HepG2 (cell line): ENCODE measurements around the gene MTX1. TPM values are rescaled to one million over a fixed set of nuclear protein-coding genes. Genes with fewer than 3 reads are reported as not detected.
A peak's percentile ranks its signal among the peaks of the same experiment; 100 is the strongest.

Experiments
- ATF4 ChIP-seq, 2 experiments: fragments of 450-650 bp in 1 of 2; sonication (generic) in 1 of 2; formaldehyde crosslinking; IDR thresholded peaks; 2 replicates each; pipeline versions ENCODE4 v1.5.0 to v1.8.0; 2020 to 2022; ENCODE audit warnings: mild to moderate bottlenecking in 1 of 2, missing genetic modification reagents in 1 of 2
- CHD2 ChIP-seq: IDR thresholded peaks from 2 replicates; pipeline ENCODE4 v1.6.1; 2011; ENCODE audit warnings: low read depth, low read length, improper control_type of control experiment
- FOXC1 ChIP-seq: sonication (generic); formaldehyde crosslinking; IDR thresholded peaks from 2 replicates; pipeline ENCODE4 v1.8.0; 2022; ENCODE audit warnings: mild to moderate bottlenecking, missing genetic modification reagents, borderline replicate concordance
- GATAD2A ChIP-seq: IDR thresholded peaks from 2 replicates; pipeline ENCODE4 v1.6.1; 2016
- GMEB1 ChIP-seq: sonication (generic); formaldehyde crosslinking; IDR thresholded peaks from 2 replicates; pipeline ENCODE4 v1.5.1; 2020; ENCODE audit warnings: missing genetic modification reagents, mild to moderate bottlenecking, borderline replicate concordance
- JUND ChIP-seq: sonication (generic); formaldehyde crosslinking; IDR thresholded peaks from 2 replicates; pipeline ENCODE4 v1.8.0; 2022; ENCODE audit warnings: mild to moderate bottlenecking, missing genetic modification reagents
- NKX3-1 ChIP-seq: sonication (generic); formaldehyde crosslinking; IDR thresholded peaks from 2 replicates; pipeline ENCODE4 v1.5.0; 2020; ENCODE audit warnings: missing genetic modification reagents
- PCBP2 ChIP-seq: fragments of 200-400 bp; formaldehyde crosslinking; optimal IDR thresholded peaks from 2 replicates; pipeline ENCODE3; 2018; ENCODE audit warnings: low read length, low read depth; ENCODE audit not compliant: poor library complexity, severe bottlenecking
- PITX1 ChIP-seq: sonication (generic); formaldehyde crosslinking; IDR thresholded peaks from 2 replicates; pipeline ENCODE4 v1.5.1; 2020; ENCODE audit warnings: mild to moderate bottlenecking, missing genetic modification reagents
- PLRG1 ChIP-seq: fragments of 450-650 bp; conservative IDR thresholded peaks from 2 replicates; pipeline ENCODE4 v1.6.1; 2016
- SMARCE1 ChIP-seq: fragments of 450-650 bp; IDR thresholded peaks from 2 replicates; pipeline ENCODE4 v1.6.1; 2017; ENCODE audit warnings: borderline replicate concordance
- SNAPC4 ChIP-seq: sonication (generic); formaldehyde crosslinking; IDR thresholded peaks from 2 replicates; pipeline ENCODE4 v1.4.0; 2020; ENCODE audit warnings: mild to moderate bottlenecking, missing genetic modification reagents
- TCF7L2 ChIP-seq: IDR thresholded peaks from 2 replicates; pipeline ENCODE4 v1.6.1; 2011; ENCODE audit warnings: mild to moderate bottlenecking, low read depth, low read length, moderate library complexity
- ZFP1 ChIP-seq: IDR thresholded peaks from 2 replicates; pipeline ENCODE4 v1.6.1; 2016
- ZNF253 ChIP-seq: sonication (generic); formaldehyde crosslinking; IDR thresholded peaks from 2 replicates; pipeline ENCODE4 v1.8.0; 2022; ENCODE audit warnings: mild to moderate bottlenecking, missing genetic modification reagents, borderline replicate concordance
- ZNF501 ChIP-seq: sonication (generic); formaldehyde crosslinking; IDR thresholded peaks from 2 replicates; pipeline ENCODE4 v1.5.1; 2020; ENCODE audit warnings: mild to moderate bottlenecking, moderate library complexity, missing genetic modification reagents
- ZNF784 ChIP-seq: sonication (generic); formaldehyde crosslinking; IDR thresholded peaks from 2 replicates; pipeline ENCODE4 v1.5.1; 2020; ENCODE audit warnings: missing genetic modification reagents, mild to moderate bottlenecking, borderline replicate concordance
- polyA plus RNA-seq, 8 experiments: library from polyadenylated mRNA; depleted of rRNA in 3 of 8; stranded (reverse) in 7 of 8; unstranded in 1 of 8; fragments of >200 nt; fragmentation: Illumina TruSeq in 4 of 8; extraction: Trizol in 4 of 8; gene quantifications; 2 replicates each; pipeline versions ENCODE4 v1.2.1 to v1.2.3, GENCODE V29; 2011 to 2016; ENCODE audit warnings: low read depth in 4 of 8, missing spikeins in 1 of 8, mixed read lengths in 1 of 8; ENCODE audit not compliant: insufficient read depth in 1 of 8
- total RNA-seq, 5 experiments: library from RNA; depleted of rRNA; stranded (reverse); fragments of >200 nt; fragmentation: Illumina TruSeq; extraction: Trizol; gene quantifications; 2 replicates each; pipeline ENCODE4 v1.2.3, GENCODE V29; 2016; ENCODE audit warnings: low read depth in 1 of 5
- TF ChIP-seq, protein P1 (sequence below): sonication (generic); formaldehyde crosslinking; IDR thresholded peaks from 2 replicates; pipeline ENCODE4 v1.5.0; 2020; ENCODE audit warnings: missing genetic modification reagents, mild to moderate bottlenecking, borderline replicate concordance

The MTX1 gene
- total and polyA plus RNA-seq, 2 of the 13 experiments (the other 11 are each of a cell fraction or from before 2014, with no cell fraction given): 64.5 to 72.6 TPM

- TF ChIP-seq PITX1 (CRISPR knock-in tag) (peak; percentile 56), ZNF253 (no peak), GMEB1 (CRISPR knock-in tag) (peak; percentile 50; the same call in 1 of the 2 replicates), ZNF784 (no peak), PCBP2 (no peak), CHD2 (peak; percentile 58; the same call in 1 of the 2 replicates), ZNF501 (CRISPR knock-in tag) (no peak; the same call in 1 of the 2 replicates), ZFP1 (no peak; the same call in 1 of the 2 replicates), NKX3-1 (CRISPR knock-in tag) (no peak), GATAD2A (0 out of 2 replicates have a peak, but pooled peaks have one; percentile 6), PLRG1 (no peak), ATF4 (CRISPR knock-in tag; IDR thresholded peaks at IDR 0.05) (0 out of 4 replicates have a peak, but pooled peaks of 1 of the 2 experiments have one; percentile 27), TCF7L2 (no peak), SMARCE1 (no peak), JUND (no peak), FOXC1 (CRISPR knock-in tag) (no peak), SNAPC4 (CRISPR knock-in tag) (0 out of 2 replicates have a peak, but pooled peaks have one; percentile 64)
- TF ChIP-seq, protein P1, sequence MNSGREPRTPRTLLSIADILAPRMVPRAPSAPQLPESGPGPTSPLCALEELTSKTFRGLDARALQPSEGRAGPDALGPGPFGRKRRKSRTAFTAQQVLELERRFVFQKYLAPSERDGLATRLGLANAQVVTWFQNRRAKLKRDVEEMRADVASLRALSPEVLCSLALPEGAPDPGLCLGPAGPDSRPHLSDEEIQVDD (CRISPR knock-in tag): no peak
These were observed 19.0 kb downstream of the MTX1 start (continued) for GRCh38 chr1:155227261-155228095.
